Caki2 (cell line): ENCODE results near the gene MYT1. TPM values are rescaled to one million over a fixed set of nuclear protein-coding genes. Genes with fewer than 3 reads are reported as not detected.

Experiments
- DNase-seq: peaks from one replicate; pipeline ENCODE4 v3.0.0-alpha.2; 2015; ENCODE audit warnings: low read depth
- in situ Hi-C: cut with HindIII; loops from 2 replicates; pipeline ENCODE4 v1.10.0; 2016; ENCODE audit warnings: low sequenced_read_pairs, low pct_unique_long_range_greater_than_20kb, mixed read lengths
- total RNA-seq: library from RNA; depleted of rRNA; stranded (reverse); fragments of >200 nt; shearing (Covaris generic); gene quantifications from 2 replicates; pipeline ENCODE4 v1.2.3, GENCODE V29; 2014; ENCODE audit warnings: low replicate concordance

Gene MYT1
- total RNA-seq, 1 experiment from 2014 or later, result not detected

DNA sequence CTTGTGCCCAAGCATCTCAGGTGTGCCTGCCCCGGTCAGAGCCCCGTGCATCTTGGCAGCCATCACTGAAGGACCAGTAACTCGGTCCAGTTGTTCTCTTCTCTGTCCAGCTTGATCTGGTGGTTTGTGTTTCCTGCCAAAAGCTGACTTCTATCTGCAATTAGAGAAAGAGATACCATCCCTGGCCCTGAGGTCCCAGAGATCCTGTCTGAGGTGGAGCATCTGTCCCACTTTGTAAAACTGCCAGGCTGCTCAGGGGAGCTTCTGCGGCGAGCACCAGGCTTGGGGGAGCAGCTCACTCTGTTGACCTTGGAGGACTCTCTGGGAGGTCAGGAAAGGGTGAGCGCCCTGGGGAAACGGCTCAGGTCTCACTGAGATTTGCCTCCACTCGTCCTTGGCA is 35.1 kb downstream of the MYT1 start:
- no peak for DNase-seq
- in situ Hi-C loops, result no loop called here

DNA sequence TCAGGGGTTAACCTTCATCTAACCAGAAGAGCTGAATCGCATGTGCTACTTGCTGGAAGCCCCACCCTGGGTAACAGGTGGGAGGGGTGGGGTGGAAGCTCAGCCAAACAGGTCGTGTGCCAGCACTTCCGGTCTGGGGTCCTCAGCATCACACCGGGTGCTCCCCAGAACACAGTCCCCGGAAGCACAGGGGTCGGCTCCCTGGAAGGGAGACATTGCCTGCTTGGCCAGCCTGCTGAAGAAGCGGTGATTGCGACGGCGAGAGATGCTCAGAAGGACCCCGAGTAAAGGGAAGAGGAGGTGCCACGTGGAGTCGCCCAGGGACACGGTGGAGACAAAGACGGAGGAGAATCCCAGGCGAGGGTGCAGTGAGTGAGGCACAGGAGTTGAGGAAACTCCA is 36.5 kb downstream of the MYT1 start:
- no peak for DNase-seq
- in situ Hi-C loops, result no loop called here

DNA sequence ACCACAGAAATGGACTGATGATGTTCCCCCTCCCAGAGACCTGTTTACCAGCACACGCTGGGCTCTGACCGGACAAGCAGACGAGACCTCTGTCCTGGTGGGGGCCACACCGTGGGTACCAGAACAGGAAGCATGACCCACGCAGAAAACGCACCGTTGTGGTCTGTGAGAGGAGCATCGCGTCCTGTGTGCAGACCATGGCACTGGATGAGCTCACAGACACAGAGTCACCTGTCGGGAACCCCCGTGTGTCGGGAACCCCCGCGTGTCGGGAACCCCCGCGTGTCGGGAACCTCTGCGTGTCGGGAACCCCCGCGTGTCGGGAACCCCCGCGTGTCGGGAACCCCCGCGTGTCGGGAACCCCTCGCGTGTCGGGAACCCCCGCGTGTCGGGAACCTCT is 37.4 kb downstream of the MYT1 start:
- in situ Hi-C loops, result no loop called here
- no peak for DNase-seq

DNA sequence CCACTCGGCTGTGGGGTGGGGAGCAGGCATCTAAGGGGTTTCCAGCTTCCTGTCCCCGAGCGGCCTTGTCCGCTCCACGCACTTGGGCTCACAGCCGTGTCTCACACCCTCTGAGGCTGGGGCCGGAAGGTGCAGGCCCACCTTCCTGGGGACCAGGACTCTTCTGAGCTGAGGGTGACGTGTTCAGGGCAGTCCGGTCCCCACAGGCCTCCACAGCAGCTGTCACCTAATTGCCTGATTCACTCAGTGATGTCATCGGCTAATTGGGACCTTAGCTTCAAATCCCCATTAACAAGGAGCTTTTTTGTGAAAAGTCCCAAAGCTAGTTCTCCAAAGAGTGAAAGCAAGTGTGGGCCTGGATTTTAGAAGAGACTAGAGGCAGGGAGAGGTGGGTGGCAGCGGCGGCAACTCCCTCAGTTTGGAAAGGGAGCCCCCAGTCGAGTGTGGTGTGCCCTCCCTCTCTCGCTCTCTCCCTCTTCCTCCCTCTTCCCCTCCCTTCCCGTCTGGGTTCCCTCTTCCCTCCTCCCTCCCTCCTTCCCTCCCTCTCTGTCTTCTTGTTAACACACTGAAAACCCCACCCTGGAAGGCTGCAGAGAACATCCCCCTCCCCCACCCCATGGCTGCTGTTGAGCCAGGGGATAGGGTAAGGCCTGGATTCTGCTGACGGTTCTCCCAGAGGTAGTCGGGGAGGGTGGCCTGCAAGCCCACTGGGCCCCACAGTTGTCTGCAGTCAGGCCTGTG is 39.0 kb downstream of the MYT1 start:
- no peak for DNase-seq
- in situ Hi-C loops, result no loop called here

DNA sequence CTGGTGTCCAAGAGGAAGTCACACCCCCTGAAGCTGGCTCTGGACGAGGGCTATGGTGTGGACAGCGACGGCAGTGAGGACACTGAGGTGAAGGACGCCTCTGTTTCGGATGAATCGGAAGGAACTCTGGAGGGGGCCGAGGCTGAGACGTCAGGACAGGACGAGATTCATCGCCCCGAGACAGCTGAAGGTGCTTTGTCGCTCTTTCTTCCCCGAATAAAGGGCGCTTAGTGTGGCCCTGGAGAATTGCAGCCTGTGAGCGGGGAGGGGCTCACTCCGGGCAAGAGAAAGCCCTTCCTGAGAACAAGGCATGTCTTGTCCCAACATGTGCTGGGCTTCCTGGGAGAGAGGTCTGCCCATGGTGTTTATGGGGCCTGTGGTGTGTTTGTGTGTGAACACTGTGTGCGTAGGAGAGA is 41.4 kb downstream of the MYT1 start:
- no peak for DNase-seq
- in situ Hi-C loops, result no loop called here

DNA sequence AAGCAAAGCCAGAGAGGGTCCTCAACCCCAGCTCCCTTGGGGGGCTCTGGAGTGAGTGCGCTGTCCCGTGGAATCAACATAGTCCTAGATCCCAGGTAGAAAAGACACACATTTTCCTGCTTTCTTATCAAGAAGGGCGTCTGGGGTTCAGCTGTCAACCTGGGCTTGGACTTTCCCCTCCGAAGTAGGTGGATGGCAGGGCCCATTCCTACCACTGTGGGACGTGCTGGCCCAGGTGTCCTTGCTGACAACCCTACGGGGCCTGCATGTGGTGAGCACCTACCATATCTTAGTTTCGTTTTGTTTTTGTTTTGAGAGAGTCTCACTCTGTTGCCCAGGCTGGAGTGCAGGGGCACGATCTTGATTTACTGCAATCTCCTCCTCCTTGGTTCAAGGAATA is 42.4 kb downstream of the MYT1 start:
- in situ Hi-C loops, result no loop called here

DNA sequence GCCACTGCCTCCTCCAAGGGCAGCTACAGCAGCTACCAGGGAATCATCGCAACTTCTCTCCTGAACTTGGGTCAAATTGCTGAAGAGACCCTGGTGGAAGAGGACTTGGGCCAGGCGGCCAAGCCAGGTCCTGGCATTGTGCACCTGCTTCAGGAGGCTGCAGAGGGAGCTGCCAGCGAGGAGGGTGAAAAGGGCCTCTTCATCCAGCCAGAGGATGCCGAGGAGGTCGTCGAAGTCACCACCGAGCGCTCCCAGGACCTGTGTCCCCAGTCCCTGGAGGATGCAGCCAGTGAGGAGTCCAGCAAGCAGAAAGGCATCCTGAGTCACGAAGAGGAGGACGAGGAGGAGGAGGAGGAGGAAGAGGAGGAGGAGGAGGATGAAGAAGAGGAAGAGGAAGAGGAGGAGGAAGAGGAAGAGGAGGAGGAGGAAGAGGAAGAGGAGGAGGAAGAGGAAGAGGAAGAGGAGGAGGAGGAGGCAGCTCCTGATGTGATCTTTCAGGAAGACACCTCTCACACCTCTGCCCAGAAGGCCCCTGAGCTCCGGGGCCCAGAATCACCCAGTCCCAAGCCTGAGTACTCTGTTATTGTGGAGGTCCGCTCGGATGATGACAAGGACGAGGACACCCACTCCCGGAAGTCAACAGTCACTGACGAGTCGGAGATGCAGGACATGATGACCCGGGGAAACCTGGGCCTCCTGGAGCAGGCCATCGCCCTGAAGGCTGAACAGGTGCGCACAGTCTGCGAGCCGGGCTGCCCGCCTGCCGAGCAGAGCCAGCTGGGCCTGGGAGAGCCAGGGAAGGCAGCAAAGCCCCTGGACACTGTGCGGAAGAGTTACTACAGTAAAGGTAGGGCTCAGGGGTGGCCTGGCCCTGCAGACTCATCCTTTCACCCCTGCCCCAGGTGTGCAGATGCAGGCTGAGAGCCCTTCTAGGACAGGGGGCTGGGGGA is 43.7 kb downstream of the MYT1 start:
- no peak for DNase-seq
- in situ Hi-C loops, result no loop called here

More for the DNA sequence above, 42.4 kb downstream of the MYT1 start:
- no peak for DNase-seq

DNA sequence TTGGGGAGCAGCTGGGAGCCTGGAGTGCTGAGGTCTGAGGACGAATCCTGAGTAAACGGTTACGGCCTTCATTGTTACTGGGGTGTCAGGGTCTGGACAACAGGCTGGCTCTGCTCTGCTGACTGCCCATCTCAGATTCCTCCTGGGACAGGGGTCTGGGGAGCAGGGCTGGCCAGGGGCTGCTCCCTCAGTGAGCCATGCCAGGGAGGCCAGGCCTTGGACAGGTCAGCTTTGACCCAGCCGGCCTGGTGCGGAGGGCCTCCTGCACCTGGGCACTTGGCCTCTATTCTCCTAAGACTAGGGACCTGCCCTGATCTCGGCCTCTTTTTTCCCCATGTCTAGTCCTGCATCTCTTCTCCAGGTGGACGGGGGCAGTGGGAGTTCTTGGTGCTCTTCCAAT is 44.9 kb downstream of the MYT1 start:
- in situ Hi-C loops, result no loop called here

DNA sequence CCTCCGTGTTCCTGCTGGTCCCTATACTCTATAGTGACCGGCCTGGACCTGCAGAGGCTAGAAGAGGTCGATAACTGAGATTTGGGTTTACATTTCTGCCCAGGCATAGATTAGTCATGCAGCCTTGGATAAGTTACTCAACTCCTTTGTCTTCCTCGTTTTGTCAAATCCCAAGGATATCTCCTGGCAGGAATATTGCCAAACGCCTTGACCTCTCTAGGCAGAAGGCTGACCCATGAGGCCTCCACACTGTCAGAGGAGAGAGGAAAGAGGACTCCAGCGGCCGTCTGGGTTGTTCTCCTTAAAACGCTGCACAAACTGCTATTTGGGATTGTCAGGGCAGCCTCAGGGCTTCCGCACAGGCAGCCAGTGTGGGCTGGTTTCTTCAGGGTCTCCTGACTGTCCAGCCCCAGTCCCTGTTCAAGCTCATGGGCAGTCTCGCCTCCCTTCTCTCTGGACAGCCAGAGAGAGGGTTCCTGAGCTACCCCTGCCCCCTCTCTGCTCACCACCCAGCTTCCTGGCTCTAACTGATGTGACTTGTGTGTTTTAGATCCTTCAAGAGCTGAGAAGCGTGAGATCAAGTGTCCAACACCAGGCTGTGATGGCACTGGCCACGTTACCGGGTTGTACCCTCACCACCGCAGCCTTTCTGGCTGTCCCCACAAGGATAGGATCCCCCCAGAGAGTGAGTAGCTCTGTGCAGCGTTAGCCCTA is 46.6 kb downstream of the MYT1 start:
- DNase-seq, result no peak
- in situ Hi-C loops, result no loop called here

More for the DNA sequence above, 44.9 kb downstream of the MYT1 start:
- no peak for DNase-seq

DNA sequence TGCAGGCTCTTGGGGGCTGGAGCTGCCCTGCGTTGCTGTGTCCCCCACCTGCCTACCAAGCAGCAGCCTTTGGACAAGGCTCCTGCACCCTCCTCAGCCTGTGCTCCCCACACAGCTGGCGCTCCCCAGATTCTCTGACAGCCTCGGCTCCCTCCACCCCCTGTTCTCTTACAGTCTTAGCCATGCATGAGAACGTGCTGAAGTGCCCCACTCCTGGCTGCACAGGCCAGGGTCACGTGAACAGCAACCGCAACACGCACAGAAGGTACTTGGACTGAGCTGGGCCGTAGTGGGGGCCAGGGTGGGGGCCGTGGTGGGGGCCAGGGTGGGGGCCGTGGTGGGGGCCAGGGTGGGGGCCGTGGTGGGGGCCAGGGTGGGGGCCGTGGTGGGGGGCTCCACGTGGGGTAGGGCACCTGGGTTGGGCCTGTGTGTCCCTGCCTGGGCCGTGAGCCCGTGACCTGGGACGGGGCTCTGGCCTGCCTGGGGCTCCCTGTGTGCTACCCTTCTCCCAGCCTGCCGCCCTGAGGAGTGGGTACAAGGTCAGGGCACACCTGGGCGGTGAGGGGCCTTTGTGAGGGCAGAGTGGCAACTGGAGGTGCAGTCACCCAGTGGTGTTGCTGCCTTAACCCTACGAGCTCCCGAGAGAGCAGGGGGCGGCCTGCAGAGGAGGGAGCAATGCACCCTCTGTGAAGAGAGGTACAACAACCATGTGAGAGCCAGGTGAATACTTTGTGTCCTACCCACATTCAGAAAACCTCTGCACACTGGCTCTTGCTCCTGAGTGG is 47.8 kb downstream of the MYT1 start:
- DNase-seq, result no peak
- in situ Hi-C loops, result no loop called here

DNA sequence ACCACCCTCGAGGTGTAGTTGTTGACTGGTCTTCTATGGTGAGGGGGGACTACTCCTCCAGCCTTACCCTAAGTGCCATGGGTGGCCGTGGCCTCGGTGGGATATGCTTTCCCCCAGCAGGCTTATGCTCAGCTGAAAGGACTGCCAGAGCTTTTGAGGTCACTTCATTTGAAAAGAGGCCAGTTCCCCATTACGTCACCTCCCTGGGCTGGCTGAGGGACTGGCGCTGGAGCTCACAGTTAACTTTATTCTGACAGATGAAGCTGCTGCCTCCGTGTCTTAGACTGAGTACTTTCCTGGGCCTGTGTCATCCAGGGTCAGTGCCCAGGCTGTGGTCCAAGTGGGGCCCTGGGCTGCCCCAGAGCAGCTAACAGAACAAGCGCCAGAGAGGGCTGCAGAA is 48.5 kb downstream of the MYT1 start:
- no peak for DNase-seq
- in situ Hi-C loops, result no loop called here

DNA sequence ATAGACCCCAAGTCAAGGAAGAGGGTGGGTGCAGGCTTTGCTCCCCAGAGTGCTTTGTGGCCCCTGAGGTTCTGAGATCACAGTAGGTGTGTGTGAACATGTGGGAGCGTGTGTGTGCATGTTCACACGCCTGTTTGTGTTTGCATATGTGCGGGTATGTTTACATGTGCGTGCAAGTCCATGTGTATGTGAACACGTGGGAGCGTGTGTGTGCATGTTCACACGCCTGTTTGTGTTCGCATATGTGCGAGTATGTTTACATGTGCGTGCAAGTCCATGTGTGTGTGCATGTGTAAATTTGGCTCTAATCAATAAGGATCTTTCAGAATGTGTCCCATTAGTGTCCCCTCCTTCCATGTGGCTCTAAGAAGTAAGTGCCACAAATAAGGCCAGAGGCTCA is 49.9 kb downstream of the MYT1 start:
- no peak for DNase-seq
- in situ Hi-C loops, result no loop called here

DNA sequence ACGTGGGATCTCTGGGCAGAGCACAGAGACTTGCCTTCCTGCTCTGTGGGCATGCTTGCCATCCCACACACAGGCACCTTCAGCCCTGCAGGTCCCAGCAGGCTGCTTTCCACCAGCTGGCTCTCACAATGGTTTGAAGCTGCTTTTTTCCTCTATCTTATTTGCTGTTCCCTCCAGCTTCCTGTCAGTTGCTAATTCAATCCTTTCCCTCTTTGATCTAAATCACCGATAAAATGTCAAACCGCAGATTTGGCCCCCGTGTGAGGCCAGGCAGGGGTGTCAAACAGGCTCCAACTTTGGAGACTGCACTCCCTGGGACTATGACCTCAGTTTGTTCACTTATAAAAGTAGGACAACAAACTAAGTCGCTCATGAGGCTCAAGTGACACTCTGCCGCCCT is 50.7 kb downstream of the MYT1 start:
- in situ Hi-C loops, result no loop called here

DNA sequence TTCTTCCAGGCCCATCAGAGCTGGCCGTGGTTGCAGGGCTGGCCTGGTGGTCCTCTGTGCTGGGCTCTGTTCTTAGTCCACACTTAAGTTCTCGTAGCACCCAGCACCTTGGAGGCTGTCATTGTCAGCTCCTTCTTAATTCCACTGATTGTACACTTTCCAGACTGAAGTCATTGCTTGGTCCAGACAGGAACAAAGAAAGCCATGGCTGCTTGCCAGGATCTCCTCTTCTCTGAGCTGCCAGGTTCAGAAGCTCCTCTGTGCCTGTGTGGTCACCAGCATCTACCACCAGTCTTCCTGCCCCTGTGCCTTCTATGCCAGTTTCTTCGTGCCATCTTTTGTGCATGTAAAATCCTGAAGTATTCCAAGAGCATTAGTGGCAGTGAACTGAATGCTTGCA is 51.8 kb downstream of the MYT1 start:
- in situ Hi-C loops, result no loop called here
- DNase-seq, result no peak

More for the DNA sequence above, 50.7 kb downstream of the MYT1 start:
- no peak for DNase-seq

DNA sequence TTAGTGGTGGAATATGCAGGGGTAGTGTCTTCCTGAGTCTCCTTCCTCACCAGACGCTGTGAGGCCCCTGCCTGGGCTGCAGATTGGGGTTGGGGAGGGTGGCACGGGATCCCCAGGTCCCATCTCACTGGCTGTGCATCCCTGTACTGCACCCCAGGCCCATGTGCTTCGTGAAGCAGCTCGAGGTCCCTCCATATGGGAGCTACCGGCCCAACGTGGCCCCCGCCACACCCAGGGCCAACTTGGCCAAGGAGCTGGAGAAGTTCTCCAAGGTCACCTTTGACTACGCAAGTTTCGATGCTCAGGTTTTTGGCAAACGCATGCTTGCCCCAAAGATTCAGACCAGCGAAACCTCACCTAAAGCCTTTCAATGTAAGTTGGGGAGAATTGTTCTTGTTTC is 52.7 kb downstream of the MYT1 start:
- no peak for DNase-seq
- in situ Hi-C loops, result no loop called here

DNA sequence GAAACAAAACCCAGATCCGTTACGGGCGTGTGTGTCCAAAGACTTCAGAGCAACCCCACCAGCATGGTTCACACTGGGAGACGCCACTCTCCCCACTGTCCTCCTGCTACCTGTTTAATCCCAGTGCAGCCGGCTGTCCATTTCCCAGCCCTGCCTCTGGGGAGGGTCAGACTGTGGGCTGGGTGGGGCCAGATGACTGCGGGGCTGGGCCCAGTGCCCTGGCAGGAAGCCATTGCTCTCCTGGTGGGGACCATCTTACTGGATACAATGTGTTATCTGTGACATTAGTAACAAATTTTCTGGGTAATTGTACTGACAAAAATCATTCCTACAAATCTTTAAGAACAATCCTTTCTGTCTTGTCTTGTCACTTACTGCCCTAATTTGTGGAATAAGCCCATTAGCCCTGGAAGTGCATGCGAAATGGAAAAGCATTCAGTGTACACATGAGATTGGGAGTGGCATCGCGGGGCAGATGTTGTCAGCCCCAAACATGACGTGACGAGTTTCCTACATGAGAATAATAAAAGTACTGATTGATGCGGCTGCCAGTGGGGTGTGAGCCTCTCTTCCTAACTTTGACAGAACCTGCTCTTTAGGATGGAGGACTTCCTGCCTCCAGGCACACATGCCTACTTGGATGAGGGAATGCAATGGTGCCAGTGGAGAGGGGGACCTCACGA is 53.4 kb downstream of the MYT1 start:
- in situ Hi-C loops, result no loop called here

DNA sequence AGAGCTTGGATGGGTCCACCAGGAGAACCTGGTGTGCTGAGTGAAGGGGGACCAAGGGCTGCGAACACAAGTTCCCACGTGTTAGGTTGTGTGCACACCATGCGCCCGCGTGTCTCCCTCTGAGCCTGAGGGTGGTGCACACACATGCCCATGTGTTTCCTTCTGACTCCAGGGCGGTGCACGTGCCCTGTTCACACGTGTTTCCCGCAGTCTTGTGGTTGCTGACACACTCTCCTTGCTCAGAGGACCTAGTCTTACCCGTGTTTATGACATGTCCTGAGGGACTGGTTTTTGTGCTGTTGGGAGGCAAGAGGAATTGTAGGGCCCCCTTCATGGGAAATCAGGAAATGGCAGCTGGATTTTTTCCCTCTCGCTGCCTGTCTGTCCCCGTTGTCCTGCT is 55.0 kb downstream of the MYT1 start:
- in situ Hi-C loops, result no loop called here
- no peak for DNase-seq

More for the DNA sequence above, 53.4 kb downstream of the MYT1 start:
- no peak for DNase-seq

DNA sequence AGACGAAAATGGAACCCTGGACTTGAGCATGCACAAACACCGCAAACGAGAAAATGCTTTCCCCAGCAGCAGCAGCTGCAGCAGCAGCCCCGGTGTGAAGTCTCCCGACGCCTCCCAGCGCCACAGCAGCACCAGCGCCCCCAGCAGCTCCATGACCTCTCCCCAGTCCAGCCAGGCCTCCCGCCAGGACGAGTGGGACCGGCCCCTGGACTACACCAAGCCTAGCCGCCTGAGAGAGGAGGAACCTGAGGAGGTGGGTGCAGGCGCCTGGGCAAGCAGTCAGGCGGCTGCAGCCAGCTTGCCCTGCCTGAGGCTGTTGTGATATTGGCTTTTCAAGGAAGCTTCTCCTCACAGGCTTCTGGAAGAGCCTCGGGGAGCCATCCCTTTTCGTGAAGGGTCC is 55.5 kb downstream of the MYT1 start:
- DNase-seq, result no peak
- in situ Hi-C loops, result no loop called here
